Right cardiac atrium (tissue), 5 donors: ENCODE measurements around the gene CEP112. TPM values are rescaled to one million over a fixed set of nuclear protein-coding genes. Genes with fewer than 3 reads are reported as not detected.

Source experiments
- ATAC-seq, 2 donors: fragments of 200-7000 bp; cut with Tn5 transposase; one replicate each; pipeline versions ENCODE4 v1.8.0 to v1.9.1; 2020; ENCODE audit warnings: moderate library complexity in 2 of 2, mild to moderate bottlenecking in 1 of 2
- DNase-seq, 3 donors: peaks; one replicate each; pipeline ENCODE4 v3.0.0-alpha.2; 2020
- H3K27ac ChIP-seq: one replicate; pipeline ENCODE4 v1.5.1; 2013; ENCODE audit warnings: mild to moderate bottlenecking, low read length, control low read depth, moderate library complexity
- H3K27me3 ChIP-seq: one replicate; pipeline ENCODE4 v1.6.1; 2013; ENCODE audit not compliant: control insufficient read depth, insufficient read depth
- H3K4me1 ChIP-seq: one replicate; pipeline ENCODE4 v1.6.1; 2013; ENCODE audit warnings: low read length; ENCODE audit not compliant: control insufficient read depth, insufficient read depth
- H3K4me3 ChIP-seq: one replicate; pipeline ENCODE4 v1.5.1; 2013; ENCODE audit warnings: low read length, control low read depth
- H3K9me3 ChIP-seq: one replicate; pipeline ENCODE4 v1.6.1; 2013; ENCODE audit warnings: low read length; ENCODE audit not compliant: control insufficient read depth
- WGBS: extraction: QIAGEN DNeasy Blood & Tissue Kit; methylation state at CpG from one replicate; pipeline ENCODE4 v1.1.7; 2013; 5-methylcytosine and 5-hydroxymethylcytosine counted together
- intact Hi-C, 4 donors: fragments of 100-400 bp; cut with DNase I; formaldehyde crosslinking; loops; one replicate each; pipeline versions ENCODE4 v1.11.0 to v1.14.0; 2022 to 2023
- polyA plus RNA-seq: library from polyadenylated mRNA; stranded (reverse); fragments of 200-250 nt; gene quantifications from one replicate; pipeline ENCODE4 v1.2.3, GENCODE V29; 2013
- total RNA-seq, 4 donors: library from RNA; stranded (reverse); fragmentation: NEBNext Ultra II Directional; extraction: Animal tissue kit (Norgen Biotek cat#: 25700); gene quantifications; one replicate each; pipeline ENCODE4 v1.2.1, GENCODE V29; 2021
- donor health status: healthy with polysubstance abuse.
- donor health status: DM: no; HTN: yes; CAD: no.
- donor health status: DM: no; HTN: no; CAD: no.
- donor health status: DM: no; HTN: yes; CAD: no; lungs with severe emphysema.
- donor health status: DM: yes; HTN: yes; CAD: no.

CEP112 gene
- total and polyA plus RNA-seq, 5 donors = 11.1 to 23.1 (median 18.0) TPM

GRCh38 chr17:65925606-65926307 is 266.2 kb downstream of the CEP112 start:
- Histone ChIP-seq H3K4me3 (no peak overlapping the region), H3K27ac (no peak overlapping the region), H3K4me1 (no peaks in the 10 kb centered on the region), H3K27me3 (no peaks in the 10 kb centered on the region), H3K9me3 (no peaks in the 10 kb centered on the region)
- no peak for DNase-seq
- 79% methylated on average over 8 of the region's 8 CpGs for WGBS
- ATAC-seq = no peak
- intact Hi-C loops = no loop called here

DNA sequence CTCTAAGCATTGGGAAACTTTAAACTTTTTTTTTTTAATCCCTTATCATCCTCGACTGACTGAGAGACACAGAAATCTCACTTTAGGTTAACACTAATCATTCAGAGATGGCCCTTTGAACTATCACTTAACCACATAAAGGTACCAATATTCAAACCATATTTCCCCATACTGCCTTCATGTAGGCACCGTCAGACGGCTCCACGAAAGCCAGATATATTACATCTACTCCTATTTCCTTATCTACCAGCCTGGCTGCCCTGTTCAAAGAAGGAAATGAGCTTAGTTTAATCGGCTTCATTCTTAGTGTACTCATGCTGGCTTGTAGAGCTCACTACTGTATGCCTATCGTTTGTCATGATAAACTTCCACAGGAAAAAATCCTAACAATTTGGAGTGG is 270.9 kb downstream of the CEP112 start:
- Histone ChIP-seq H3K9me3 (no peaks in the 10 kb centered on the region), H3K27me3 (no peaks in the 10 kb centered on the region), H3K4me3 (no peak overlapping the region), H3K27ac (no peak overlapping the region), H3K4me1 (no peaks in the 10 kb centered on the region)
- ATAC-seq (no peak), DNase-seq (no peak)
- intact Hi-C loops = no loop called here
- WGBS = 46% methylated on average over 6 of the region's 6 CpGs

- H3K4me1 ChIP-seq = no peaks in the 10 kb centered on the region
- no peaks in the 10 kb centered on the region for H3K9me3 ChIP-seq
- intact Hi-C loops = no loop called here
- no peaks in the 10 kb centered on the region for H3K27me3 ChIP-seq
- no peak overlapping the region for H3K27ac ChIP-seq
- no peak overlapping the region for H3K4me3 ChIP-seq
- ATAC-seq = peak in 1 of 2 donors; percentile 16
- DNase-seq = no peak
- WGBS = 46% methylated on average over 5 of the region's 5 CpGs
Observed at GRCh38 chr17:65918916-65919315, 273.0 kb downstream of the CEP112 start.

GRCh38 chr17:65918500-65918899 is 273.4 kb downstream of the CEP112 start:
- no peaks in the 10 kb centered on the region for H3K4me1 ChIP-seq
- H3K4me3 ChIP-seq = no peak overlapping the region
- no peaks in the 10 kb centered on the region for H3K27me3 ChIP-seq
- intact Hi-C loops = no loop called here
- no peaks in the 10 kb centered on the region for H3K9me3 ChIP-seq
- DNase-seq (no peak), ATAC-seq (peak in 1 of 2 donors; percentile 72)
- WGBS = 40% methylated on average over 1 of the region's 1 CpG
- no peak overlapping the region for H3K27ac ChIP-seq

DNA sequence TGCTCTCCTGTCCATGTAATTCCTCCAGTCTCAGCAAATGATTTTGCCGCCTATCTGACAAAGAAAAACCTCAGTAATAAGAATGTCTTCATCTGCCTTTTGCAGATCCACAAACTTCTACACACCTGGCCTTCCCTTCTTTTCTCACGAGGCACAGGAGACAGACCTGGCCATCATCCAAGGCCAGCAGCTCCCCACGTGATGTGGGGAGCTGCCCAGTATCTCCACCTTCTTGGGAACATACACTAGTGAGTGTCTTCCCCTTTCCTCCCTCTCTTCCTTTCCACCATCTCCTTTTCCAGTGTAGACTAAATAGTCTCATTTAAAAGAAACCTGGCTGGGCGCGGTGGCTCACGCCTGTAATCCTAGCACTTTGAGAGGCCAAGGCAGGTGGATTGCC is 274.4 kb downstream of the CEP112 start:
- Histone ChIP-seq H3K27ac (no peak overlapping the region), H3K27me3 (no peaks in the 10 kb centered on the region), H3K4me1 (no peaks in the 10 kb centered on the region), H3K4me3 (no peak overlapping the region), H3K9me3 (no peaks in the 10 kb centered on the region)
- intact Hi-C loops = no loop called here
- 79% methylated on average over 6 of the region's 6 CpGs for WGBS
- DNase-seq (no peak), ATAC-seq (no peak)

- no peak for DNase-seq
- intact Hi-C loops = no loop called here
- H3K27ac ChIP-seq = no peak overlapping the region
- no peak overlapping the region for H3K4me3 ChIP-seq
- no peaks in the 10 kb centered on the region for H3K4me1 ChIP-seq
- 90% methylated on average over 2 of the region's 2 CpGs for WGBS
- no peaks in the 10 kb centered on the region for H3K9me3 ChIP-seq
- no peak for ATAC-seq
- H3K27me3 ChIP-seq = no peaks in the 10 kb centered on the region
Observed at GRCh38 chr17:65916425-65916824, 275.5 kb downstream of the CEP112 start.

GRCh38 chr17:65914784-65915342 is 277.1 kb downstream of the CEP112 start:
- intact Hi-C loops = no loop called here
- Histone ChIP-seq H3K27me3 (no peaks in the 10 kb centered on the region), H3K4me1 (no peaks in the 10 kb centered on the region), H3K9me3 (no peaks in the 10 kb centered on the region), H3K27ac (no peak overlapping the region), H3K4me3 (no peak overlapping the region)
- DNase-seq (no peak), ATAC-seq (peak in 1 of 2 donors; percentile 53)
- WGBS = 77% methylated on average over 5 of the region's 5 CpGs

DNA sequence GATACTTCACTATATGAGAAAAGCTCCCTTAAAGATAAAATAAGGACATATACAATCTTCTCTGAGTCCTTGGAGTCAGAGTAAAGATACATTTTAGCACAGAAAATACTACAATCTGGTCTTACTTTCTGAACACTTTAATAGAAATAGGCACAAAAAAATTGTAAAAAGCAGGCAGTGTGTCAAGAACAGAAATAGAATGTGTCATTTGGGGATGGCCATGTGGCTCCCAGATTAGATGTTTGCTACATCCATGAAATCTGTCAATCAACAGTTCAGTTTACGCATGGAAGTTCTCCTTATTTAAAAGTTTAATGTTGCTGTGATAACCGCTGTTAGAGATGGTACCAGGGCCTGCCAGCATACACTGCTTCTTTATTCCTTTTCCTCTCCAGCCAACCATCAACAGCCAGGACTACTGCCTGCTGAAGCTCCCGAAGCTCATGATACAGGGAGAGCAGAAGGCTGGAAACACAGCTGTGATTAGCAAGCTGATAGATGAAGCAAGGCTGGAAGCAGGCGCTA is 278.5 kb downstream of the CEP112 start:
- Histone ChIP-seq H3K9me3 (no peaks in the 10 kb centered on the region), H3K4me1 (no peaks in the 10 kb centered on the region), H3K27me3 (no peaks in the 10 kb centered on the region), H3K4me3 (no peak overlapping the region), H3K27ac (no peak overlapping the region)
- ATAC-seq (no peak), DNase-seq (no peak)
- WGBS = 63% methylated on average over 4 of the region's 4 CpGs
- intact Hi-C loops = no loop called here

DNA sequence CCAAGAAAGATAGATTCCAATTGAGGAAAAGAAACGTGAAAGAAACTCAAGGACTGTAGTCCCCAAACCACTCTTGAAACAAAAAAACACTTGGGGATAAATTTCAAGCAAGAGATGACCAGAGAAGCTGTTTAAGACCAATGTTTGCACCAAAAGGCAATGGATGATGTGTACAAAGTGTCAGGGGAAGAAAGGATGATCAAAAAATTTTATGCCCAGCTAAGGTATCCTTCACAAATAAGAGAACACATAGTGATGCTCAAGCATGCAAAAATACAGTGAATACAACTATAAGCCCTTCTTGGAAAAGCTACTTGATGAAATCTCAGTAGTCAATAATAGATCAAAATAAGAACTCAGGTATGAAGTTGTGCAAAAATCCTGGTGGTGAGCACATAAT is 281.1 kb downstream of the CEP112 start:
- WGBS = 85% methylated on average over 1 of the region's 1 CpG
- no peak overlapping the region for H3K4me3 ChIP-seq

GRCh38 chr17:65902831-65903522 is 289.0 kb downstream of the CEP112 start:
- Histone ChIP-seq H3K9me3 (no peaks in the 10 kb centered on the region), H3K27ac (no peak overlapping the region), H3K4me1 (no peaks in the 10 kb centered on the region), H3K27me3 (no peaks in the 10 kb centered on the region), H3K4me3 (no peak overlapping the region)
- intact Hi-C loops = no loop called here
- no peak for DNase-seq
- no peak for ATAC-seq
- WGBS = 79% methylated on average over 11 of the region's 11 CpGs

More for the DNA sequence above, 281.1 kb downstream of the CEP112 start:
- Histone ChIP-seq H3K4me1 (no peaks in the 10 kb centered on the region), H3K27me3 (no peaks in the 10 kb centered on the region), H3K27ac (no peak overlapping the region), H3K9me3 (no peaks in the 10 kb centered on the region)
- intact Hi-C loops = no loop called here
- ATAC-seq (no peak), DNase-seq (no peak)

GRCh38 chr17:65902155-65902554 is 289.8 kb downstream of the CEP112 start:
- Histone ChIP-seq H3K27me3 (no peaks in the 10 kb centered on the region), H3K9me3 (no peaks in the 10 kb centered on the region), H3K27ac (no peak overlapping the region), H3K4me3 (no peak overlapping the region), H3K4me1 (no peaks in the 10 kb centered on the region)
- WGBS = 98% methylated on average over 10 of the region's 10 CpGs
- intact Hi-C loops = no loop called here
- ATAC-seq (no peak), DNase-seq (no peak)
